Activated CD8-positive, alpha-beta memory T cell treated with anti-CD3 and anti-CD28 coated beads for 4 hours (primary cell): ENCODE measurements around the gene C3.
"Not testable (repeated sequence)": the region's sequence is repeated elsewhere in the genome, so short reads cannot be mapped to it uniquely, and the experiment has no call there.

Experiments used
- DNase-seq, 2 donors: peaks; one replicate each; pipeline ENCODE4 v3.0.0-alpha.2; 2020; ENCODE audit warnings: low read depth in 2 of 2

Gene C3

DNA sequence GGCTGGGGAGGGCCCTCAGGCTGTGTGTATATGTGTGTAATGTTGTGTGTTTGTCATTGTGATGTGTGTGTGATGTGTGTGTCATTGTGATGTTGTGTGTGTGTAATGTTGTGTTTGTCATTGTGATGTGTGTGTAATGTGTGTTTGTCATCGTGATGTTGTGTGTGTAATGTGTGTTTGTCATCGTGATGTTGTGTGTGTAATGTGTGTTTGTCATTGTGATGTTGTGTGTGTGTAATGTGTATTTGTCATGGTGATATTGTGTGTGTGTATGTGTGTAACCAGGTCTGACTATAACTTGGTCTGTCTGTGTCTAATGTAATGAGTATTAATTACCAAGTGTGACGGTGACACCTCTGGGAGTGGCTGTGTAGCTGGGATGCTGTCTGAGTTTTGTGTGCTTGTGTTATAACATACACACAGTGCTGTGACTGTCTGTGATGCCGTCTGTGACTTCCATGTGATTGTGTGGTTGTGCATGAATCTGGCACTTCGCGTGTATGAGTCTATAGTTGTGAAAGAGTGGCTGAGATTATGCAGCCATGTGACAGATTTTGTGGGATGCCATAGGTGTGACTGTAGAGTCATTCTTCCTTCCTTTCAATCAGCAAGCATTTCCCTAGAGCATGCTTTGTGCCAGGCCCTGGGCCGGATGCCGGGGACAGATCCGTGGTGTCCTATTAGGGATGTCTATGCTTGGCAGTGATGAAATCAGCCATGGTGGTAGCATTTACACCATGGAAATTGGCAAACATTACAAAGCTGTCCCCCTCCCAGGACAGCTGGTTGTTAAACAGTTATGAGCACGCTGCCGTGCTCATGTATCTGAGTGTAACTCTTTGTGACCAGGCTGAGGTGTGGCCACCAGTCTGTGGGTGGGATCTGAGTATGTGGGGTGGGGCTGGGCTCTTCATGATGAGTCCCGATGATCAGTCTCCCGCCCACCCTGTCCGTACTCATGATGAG, 56.9 kb downstream of the C3 start:
- no peak for DNase-seq

DNA sequence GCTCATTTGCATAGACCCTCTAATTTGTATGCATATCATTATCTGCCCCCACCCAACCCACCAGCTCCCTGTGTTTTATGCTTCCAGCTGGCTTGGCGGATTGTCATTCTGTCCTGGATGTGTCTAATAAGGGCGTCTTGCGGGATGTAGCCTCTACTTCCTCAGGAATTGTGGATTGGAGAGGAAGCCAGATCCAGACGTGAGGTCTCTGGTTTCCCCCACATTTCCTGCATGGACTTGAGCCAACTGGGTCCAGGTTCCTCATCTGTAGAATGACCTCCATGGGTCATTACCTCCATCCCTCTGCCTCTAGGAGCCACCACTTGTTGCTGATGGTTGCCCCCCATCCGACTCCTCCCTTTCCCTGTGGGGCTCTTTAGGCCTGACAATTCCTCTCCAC, 57.7 kb downstream of the C3 start:
- no peak for DNase-seq

DNA sequence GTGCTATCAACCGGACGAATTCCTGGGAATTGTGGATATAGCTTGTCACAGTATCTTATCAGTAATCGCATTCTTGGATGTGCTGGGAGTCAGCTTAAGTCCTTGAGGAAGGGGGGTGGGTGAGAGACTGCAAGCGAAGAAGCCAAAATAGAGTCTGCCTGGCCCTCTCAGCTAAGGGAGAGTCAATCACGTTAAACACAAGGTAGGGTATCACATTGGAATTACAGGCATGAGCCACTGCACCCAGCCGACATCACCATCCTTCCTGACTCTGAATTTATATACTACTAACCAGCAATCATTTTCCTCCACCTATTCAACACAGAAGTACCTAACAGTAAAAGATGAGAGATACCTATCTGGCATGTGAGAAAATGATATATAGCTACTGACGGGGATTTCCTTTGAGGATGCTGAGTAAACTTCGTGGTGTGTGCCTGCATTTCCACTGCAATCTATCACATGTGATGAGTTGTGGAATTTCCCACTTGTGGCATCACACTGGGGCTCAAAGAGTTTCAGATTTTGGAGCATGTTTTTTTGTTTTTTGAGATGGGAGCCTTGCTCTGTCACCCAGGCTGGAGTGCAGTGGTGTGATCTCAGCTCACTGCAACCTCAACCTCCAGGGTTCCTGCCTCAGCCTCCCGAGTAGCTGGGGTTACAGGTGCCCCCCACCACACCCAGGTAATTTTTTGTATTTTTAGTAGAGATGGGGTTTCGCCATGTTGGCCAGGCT, 58.8 kb downstream of the C3 start:
- DNase-seq, result not testable (repeated sequence)

DNA sequence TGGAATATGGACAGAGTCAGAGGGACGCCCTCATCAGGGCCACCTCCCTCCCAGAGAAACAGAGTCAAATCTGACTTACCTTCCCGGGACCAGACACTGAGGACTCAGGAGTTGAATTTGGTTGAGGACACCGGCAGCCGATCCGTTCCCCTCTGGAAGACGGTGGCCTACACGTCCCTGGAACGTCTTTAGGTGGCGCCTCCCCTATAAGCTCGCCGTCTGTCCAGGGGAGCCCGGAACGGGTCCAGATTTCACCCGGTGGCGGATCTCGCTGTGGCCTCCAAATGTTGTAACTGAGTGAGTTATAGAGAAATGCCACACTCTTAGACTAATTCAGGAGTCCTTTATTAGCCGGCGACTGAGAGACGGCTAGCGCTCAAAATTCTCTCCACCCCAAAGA, 59.5 kb downstream of the C3 start:
- DNase-seq, result no peak

- DNase-seq, result not testable (repeated sequence)
These were observed 64.1 kb downstream of the C3 start for GRCh38 chr19:6656390-6656789.

DNA sequence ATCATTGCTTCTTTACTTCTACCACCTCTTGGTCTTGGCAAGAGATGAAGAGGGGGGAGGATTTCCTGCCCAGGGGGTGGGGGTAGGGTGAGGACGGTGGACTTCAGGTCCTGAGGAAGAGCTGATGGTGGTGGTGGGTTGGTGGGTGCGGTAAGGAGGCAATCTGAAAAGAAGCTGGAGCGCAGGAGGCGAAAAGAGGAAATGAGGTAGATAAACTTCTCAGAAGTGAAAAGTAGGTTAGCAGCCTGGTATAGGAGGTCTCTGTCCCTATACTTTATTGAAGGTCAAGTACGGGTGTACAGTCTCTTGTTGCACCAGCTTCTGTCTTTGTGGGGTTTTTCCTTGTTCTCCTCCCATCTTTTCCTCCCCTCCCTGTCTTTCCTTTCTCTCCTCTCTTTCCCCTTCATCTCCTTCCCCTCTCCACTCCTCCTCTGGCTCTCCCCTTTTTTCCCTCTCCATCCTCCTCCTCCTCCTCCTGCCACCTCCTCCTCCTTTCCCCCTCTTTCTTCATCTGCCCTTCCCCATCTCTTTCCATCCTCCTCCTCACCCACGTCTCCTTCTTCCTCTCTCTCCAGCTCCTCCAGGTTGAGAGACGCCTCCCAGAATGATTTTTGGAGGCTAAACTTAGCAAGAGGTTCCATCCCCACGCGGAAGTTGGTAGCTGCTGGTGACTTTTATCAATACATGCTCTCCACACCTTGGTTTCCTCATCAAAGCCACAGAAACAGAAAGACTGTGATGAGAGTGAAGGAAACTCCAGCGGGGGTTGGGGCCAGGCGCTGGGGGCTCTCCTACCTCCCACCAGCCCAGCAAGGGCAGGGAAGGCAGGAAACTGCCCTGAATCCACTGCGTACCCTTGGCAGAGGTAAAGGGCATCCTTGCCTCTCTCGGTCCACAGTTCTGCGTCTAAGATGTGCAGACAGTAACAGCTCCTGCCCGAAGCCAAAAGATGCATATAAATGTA, 65.8 kb downstream of the C3 start:
- DNase-seq, result no peak

DNA sequence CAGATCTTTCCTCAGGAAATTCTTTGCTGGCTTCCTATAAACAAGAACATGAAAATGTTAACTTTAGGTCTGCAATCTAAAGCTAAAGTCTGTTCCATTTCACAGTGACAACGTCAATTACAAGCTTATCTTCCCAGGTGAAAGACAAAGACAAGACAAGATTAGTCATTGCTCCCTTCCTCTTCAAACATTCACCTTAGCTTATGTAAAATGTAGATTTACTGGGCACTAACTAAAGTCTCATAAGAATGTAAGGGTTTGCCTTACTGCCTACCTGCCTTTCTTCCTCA, 67.7 kb downstream of the C3 start:
- no peak for DNase-seq

DNA sequence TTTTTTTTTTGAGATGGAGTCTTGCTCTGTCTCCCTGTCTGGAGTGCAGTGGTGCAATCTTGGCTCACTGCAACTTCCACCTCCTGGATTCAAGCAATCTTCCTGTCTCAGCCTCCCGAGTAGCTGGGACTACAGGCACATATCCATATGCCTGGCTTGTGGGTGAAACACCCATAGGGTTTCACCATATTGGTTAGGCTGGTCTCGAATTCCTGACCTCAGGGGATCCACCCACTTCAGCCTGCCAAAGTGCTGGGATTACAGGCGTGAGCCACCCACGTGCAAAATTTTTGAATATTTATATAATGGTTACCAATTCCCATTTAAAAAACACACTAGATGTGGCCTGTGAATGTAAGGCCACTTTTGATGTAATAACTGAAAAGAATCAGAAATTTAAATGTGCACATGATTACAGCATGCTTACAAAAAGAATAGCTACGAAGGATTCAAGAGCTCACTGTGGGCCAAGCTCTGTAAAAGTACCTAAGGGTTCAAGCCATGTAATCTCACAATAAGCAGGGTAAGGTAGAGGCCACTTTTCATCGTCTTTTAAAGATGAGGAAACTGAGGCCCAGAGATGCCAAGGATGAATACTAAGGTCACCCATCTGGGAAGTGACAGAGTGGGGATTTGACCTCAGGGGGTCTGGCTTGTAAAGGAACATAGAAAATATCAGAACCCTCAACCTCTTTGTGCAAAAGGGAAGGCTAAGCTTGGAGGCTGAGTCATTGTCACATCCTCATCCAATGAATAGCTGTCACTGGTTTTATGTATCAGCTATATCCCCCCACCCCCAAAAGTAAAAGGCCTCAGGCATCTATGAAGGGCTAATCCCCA, 68.3 kb downstream of the C3 start:
- no peak for DNase-seq

DNA sequence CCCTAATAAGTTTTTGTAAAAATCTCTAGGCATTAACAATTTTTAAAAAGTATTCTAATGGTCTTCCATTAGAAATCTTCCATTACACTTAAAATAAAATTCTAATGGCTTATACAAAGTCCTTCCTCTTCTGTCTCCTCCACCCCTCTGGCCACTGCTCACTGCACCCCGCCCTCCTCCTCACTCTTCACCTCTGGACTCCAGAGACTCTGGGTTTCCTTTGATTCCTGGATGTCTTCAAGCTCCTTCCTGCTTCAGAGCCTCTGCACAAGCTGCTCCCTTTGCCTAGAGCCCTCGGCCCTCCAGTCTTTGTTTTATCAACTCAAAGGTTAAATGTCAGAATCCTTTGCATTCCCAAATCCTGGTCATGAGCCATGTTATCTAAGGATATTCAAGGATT, 71.3 kb downstream of the C3 start:
- DNase-seq, result no peak

- no peak for DNase-seq
These were observed 72.2 kb downstream of the C3 start for GRCh38 chr19:6648141-6648715.

DNA sequence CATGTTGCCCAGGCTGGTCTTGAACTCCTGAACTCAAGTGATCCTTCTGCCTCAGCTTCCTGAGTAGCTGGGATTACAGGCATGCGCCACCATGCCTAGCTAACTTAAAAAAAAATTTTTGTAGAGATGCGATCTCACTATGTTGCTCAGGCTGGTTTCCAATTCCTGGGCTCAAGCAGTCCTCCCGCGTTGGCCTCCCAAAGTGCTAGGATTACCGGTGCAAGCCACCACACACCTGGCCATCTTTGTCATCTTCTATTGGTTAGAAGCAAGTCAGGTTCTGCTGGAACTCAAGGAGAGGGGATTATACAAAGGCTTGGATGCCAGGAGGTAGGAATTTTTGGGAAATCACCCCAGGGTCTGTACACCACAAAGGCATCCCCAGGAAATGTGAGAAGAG, 75.7 kb downstream of the C3 start:
- DNase-seq, result no peak

DNA sequence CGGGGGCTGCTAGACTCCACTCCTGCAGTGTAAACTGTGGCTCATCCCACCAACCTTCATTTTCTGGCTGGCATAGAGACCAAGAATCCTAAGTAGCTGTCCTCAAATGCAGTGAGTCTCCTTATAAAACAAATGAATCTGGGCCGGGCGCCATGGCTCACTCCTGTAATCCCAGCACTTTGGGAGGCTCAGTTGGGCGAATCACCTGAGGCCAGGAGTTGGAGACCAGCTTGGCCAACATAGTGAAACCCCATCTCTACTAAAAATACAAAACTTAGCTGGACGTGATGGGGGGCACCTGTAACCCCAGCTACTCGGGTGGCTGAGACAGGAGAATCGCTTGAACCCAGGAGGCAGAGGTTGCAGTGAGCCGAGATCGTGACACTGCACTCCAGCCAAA, 80.1 kb downstream of the C3 start:
- DNase-seq, result not testable (repeated sequence)

- DNase-seq, result no peak
These were observed 81.0 kb downstream of the C3 start for GRCh38 chr19:6639439-6639838.

DNA sequence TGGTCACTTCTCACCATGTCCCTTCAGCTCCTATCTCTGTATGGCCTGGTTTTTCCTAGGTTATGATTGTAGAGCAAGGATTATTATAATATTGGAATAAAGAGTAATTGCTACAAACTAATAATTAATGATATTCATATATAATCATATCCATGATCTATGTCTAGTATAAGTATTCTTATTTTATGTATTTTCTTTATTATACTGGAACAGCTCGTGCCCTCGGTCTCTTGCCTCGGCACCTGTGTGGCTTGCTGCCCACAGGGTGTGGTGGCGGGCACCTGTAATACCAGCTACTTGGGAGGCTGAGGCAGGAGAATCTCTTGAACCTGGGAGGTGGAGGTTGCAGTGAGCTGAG, 87.0 kb downstream of the C3 start:
- DNase-seq, result not testable (repeated sequence)

- DNase-seq, result not testable (repeated sequence)
These were observed 87.5 kb downstream of the C3 start for GRCh38 chr19:6632747-6633455.

DNA sequence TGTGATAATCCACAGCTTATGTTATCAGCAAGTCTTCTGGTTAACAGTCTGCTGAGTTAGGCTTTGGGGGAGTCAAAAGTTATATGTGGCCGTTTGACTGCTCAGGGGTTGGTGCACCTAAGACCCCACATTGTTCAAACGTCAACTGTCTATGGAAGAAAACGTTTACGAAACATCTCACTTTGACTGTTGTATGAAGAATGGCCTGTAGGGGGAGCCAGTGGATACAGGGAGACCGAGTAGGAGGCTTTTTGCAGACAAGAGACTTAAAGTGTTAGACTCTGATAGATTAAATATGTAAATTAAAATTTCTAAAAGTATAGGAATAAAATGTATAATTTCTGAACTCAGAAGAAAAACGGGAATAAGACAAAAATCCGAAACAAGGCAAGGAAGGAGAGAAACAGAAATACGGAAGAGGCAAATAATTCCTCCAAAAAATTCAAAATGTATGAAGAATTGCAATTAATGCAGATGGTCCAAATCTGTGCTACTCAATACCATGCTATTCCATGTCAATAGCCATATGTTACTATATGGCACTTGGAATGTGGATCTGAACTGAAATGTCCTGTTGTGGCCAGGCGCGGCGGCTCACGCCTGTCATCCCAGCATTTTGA, 88.3 kb downstream of the C3 start:
- DNase-seq, result peak; percentile 71 to 82
